ENCODE results near the gene NR3C1. TPM values are rescaled to one million over a fixed set of nuclear protein-coding genes. Genes with fewer than 3 reads are reported as not detected.

Gene NR3C1
- total RNA-seq, 1 experiment from 2014 or later, result 50.8 TPM

DNA sequence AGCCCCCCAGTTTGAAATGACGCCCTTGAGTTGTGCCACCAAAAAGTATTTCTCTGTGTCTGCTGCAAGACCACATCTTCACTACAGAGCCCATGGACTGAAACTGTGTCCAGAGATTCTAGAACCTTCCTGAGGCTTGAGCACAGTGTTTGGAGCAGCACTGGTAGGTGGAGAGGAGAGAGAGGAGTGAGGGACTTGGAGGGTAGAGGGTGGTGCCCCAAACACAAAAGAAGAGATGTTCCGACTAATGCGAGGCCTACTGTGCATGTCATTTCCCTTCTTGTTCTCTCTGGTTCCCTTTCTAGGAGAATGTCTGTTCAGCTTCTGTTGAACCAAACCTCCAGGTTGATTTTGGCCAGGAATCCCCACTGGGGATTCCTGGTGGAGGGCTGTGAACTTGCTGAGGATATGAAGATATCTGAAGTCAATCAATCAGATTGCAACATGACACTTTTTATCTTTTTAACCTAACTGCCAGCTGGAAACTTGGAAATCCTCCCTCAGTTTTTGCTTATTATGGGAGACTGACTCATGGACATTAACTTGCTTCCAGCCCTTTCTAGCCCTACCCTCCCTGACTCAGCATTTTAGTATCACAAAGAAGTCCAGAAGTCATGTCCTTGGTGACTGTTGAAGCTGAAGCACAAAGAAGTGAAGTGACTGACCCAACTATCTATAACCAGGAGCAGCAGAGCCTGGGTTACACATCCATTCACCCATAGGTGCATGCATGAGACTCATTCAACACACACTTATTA lies 154.5 kb downstream of the NR3C1 start:
- no peaks in the 10 kb centered on the region for H3K36me3 ChIP-seq
- H3K9me3 ChIP-seq, result no peaks in the 10 kb centered on the region
- H3K27me3 ChIP-seq, result no peaks in the 10 kb centered on the region
- H3K4me3 ChIP-seq, result no peak overlapping the region
- DNase-seq, result peak; percentile 41

DNA sequence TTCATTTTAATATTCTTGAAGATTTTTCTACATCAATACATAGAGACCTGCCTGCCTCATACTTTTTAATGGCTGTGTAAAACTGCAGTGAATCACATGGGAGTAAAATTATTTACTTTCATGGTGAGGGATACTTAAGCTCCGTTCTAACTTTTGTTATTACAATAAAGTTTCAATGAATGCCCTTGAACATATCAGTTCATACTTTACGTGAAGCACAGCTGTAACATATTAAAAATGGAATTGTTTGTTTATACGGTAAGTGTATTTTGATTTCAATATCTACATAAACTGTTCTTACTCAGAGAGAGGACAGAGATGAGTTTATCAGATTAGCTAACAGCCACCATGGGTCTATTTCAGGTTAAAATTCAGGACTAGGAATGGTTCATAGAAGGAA lies 155.1 kb downstream of the NR3C1 start:
- H3K9me3 ChIP-seq, result no peaks in the 10 kb centered on the region
- no peak for DNase-seq
- no peaks in the 10 kb centered on the region for H3K27me3 ChIP-seq
- no peaks in the 10 kb centered on the region for H3K36me3 ChIP-seq
- no peak overlapping the region for H3K4me3 ChIP-seq

DNA sequence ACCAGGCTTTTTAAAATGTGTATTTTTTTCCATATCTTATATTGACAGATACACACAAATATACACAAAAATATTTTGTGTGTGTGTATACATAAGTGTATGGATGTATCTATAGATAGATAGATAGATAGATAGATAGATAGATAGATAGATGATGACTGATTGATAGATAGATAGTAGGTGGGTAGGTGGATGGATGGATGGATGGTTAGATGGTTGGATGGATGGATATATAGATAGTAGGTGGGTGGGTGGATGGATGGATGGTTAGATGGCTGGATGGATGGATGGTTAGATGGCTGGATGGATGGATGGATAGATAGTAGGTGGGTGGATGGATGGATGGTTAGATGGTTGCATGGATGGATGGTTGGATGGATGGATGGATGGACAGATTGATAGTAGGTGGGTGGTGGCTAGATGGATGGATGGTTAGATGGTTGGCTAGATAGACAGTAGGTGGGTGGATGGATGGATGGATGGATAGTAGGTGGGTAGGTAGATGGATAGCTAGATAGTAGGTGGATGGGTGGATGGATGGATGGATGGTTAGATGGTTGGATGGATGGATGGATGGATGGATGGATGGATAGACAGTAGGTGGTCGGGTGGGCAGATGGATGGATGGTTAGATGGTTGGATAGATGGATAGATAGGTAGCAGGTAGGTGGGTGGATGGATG lies 156.2 kb downstream of the NR3C1 start:
- H3K27me3 ChIP-seq, result no peaks in the 10 kb centered on the region
- no peak for DNase-seq
- no peaks in the 10 kb centered on the region for H3K9me3 ChIP-seq
- no peaks in the 10 kb centered on the region for H3K36me3 ChIP-seq
- no peak overlapping the region for H3K4me3 ChIP-seq

- Histone ChIP-seq H3K4me3 (no peak overlapping the region), H3K36me3 (no peaks in the 10 kb centered on the region), H3K27me3 (no peaks in the 10 kb centered on the region), H3K9me3 (no peaks in the 10 kb centered on the region)
- DNase-seq, result peak; percentile 98
Measured at GRCh38 chr5:143245929-143246561, 157.4 kb downstream of the NR3C1 start.

DNA sequence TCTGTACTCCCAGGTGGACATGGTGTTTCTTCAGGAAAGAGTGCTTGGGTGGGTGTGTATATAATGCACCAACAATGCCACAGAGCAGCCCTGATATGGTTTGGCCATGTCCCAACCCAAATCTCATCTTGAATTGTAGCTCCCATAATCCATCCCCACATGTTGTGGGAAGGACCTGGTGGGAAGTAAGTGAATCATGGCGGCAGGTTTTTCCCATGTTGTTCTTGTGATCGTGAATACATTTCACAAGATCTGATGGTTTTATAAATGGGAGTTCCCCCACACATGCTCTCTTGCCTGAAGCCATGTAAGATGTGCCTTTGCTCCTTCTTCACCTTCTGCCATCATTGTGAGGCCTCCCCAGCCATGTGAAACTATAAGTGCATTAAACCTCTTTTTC lies 158.5 kb downstream of the NR3C1 start:
- DNase-seq, result no peak
- H3K4me3 ChIP-seq, result no peak overlapping the region

DNA sequence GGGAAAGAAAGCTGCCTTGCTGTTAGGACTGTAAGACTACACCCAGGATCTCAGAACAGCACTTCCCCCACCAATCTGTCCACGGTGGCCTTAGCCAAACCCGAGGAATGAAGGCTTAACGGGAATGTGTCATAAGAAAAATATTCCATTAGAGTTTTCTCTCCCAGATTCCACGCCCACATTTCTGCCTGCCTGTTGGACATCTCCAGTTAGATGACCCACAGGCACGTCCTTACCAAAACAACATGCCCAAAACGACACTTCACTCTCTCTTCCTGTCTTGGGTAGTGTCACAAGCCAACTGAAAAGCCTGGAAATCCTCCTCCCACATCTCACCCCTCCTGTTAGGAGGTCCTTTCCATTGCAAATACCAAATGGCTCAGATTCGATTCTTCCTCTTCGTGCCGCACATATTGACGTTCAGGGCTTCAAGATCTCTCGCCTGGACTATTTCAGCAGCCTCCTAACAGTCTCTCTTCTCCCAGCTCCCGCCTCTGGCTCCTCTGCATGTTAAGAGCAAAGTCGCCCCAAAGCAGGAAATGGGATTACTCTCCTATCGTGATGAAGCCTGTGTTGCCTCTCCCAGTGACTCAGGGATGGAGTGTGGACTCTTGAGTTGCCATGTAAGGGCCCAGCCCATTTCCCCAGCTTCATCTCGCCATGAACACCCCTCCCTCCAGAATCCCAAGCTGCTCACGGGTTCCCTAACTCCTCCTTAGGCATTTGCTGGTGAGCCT lies 159.3 kb downstream of the NR3C1 start:
- Histone ChIP-seq H3K9me3 (no peaks in the 10 kb centered on the region), H3K36me3 (no peaks in the 10 kb centered on the region), H3K4me3 (peak overlapping the region; percentile 20), H3K27me3 (no peaks in the 10 kb centered on the region)
- DNase-seq, result peak; percentile 98

More for the DNA sequence above, 158.5 kb downstream of the NR3C1 start:
- Histone ChIP-seq H3K27me3 (no peaks in the 10 kb centered on the region), H3K9me3 (no peaks in the 10 kb centered on the region), H3K36me3 (no peaks in the 10 kb centered on the region)

DNA sequence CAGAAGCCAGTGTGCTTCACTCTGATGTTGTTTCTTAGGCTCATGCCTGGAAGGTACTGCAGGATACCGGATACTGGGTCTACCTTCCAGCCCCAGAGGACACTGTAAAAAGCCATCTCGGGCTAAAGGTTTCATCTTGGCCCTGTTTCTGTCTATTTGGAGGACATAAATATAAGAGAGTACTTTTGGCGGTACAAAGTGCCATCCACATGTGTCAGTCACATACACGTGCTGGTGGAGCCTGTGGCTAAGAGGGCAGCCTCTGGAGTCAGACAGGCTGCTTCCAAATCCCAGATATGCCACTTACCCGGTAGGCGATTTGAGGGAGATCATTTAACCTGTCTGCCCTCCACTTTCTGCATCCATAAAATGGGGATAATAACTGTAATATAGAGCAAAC lies 160.4 kb downstream of the NR3C1 start:
- Histone ChIP-seq H3K9me3 (no peaks in the 10 kb centered on the region), H3K27me3 (no peaks in the 10 kb centered on the region), H3K36me3 (no peaks in the 10 kb centered on the region), H3K4me3 (no peak overlapping the region)
- no peak for DNase-seq

GRCh38 chr5:143241892-143242291 lies 161.6 kb downstream of the NR3C1 start:
- DNase-seq, result no peak
- no peaks in the 10 kb centered on the region for H3K27me3 ChIP-seq
- no peaks in the 10 kb centered on the region for H3K9me3 ChIP-seq
- H3K4me3 ChIP-seq, result no peak overlapping the region
- H3K36me3 ChIP-seq, result no peaks in the 10 kb centered on the region

DNA sequence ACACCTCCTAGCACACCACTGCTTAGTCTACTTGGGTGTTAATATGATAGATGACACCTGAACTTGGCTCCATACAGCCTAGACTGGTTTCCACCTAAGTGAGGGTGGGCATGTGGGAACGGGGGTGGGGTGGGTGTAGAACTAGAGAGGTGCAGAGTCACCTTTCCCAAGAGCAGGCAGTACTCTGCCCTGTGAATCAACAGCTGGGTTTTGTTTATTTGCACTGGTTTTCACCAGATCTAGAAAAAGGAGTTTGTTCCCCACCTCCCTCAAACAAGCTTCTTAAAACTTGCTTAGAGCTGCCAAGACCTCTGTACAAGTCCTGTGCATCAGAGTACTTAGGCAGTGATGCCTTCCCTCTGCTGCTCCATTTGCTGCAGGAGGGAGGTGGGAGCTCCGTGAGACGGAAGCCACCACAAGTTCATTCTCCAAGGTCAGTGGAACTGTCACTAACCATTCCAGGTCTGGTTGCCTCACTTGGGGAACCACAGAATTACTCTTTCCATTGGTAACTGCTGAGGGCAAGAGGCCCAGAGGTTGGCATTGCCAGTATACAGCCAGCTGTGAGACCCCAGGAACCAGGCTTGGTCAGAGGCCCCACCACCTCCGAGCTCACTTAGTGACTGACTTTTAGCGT lies 163.5 kb downstream of the NR3C1 start:
- no peak for DNase-seq

DNA sequence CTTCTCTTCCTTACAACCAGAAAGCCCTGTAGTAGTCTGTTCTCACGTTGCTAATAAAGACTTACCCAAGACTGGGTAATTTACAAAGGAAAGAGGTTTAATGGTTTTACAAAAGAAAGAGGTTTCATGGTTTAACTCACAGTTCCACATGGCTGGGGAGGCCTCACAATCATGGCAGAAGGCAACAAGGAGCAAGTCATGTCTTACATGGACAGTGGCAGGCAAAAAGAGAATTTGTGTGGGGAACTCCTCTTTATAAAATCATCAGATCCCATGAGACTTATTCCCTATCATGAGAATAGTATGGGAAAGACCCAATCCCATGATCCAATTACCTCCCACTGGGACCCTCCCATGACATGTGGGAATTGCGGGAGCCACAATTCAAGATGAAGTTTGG lies 164.9 kb downstream of the NR3C1 start:
- no peaks in the 10 kb centered on the region for H3K36me3 ChIP-seq
- H3K9me3 ChIP-seq, result no peaks in the 10 kb centered on the region
- no peaks in the 10 kb centered on the region for H3K27me3 ChIP-seq
- DNase-seq, result no peak
- no peak overlapping the region for H3K4me3 ChIP-seq

More for the DNA sequence above, 163.5 kb downstream of the NR3C1 start:
- H3K9me3 ChIP-seq, result no peaks in the 10 kb centered on the region
- H3K4me3 ChIP-seq, result no peak overlapping the region
- H3K27me3 ChIP-seq, result no peaks in the 10 kb centered on the region
- H3K36me3 ChIP-seq, result no peaks in the 10 kb centered on the region

DNA sequence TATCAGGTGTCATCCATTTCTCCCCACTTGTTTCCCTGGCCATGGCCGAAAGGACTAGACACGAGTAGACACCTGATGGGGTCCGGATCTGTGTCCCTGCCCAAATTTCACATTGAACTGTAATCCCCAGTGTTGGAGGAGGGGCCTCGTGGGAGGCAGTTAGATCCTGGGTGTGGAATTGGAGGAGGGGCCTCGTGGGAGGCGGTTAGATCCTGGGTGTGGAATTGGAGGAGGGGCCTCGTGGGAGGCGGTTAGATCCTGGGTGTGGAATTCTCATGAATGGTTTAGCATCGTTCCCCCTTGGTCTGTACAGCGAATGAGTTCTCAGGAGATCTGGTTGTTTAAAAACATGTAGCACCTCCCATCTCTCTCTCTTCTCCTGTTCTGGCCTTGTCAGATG lies 165.8 kb downstream of the NR3C1 start:
- Histone ChIP-seq H3K4me3 (no peak overlapping the region), H3K27me3 (no peaks in the 10 kb centered on the region), H3K9me3 (no peaks in the 10 kb centered on the region), H3K36me3 (no peaks in the 10 kb centered on the region)
- no peak for DNase-seq

DNA sequence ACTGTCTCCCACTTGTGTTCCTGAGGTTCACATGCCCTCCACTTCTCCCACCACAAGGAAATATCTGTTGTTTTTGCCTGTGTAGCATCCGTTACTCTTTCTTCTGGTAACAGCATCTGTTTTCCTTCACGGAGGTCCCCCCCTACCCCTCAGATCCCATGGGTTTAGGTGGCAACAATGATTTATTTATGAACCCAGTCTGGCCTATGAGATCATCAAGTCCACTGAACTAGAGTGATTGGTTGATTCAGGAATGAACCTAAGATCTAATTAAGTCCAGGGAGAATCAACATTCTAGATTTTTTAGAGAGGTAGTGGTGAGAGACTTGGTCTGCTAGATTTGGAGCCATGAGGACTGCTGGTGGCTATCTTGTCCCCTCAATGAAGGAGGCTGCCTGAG lies 166.8 kb downstream of the NR3C1 start:
- Histone ChIP-seq H3K4me3 (no peak overlapping the region), H3K9me3 (no peaks in the 10 kb centered on the region), H3K36me3 (no peaks in the 10 kb centered on the region), H3K27me3 (no peaks in the 10 kb centered on the region)
- DNase-seq, result no peak

- H3K27me3 ChIP-seq, result no peaks in the 10 kb centered on the region
- peak; percentile 43 for DNase-seq
Measured at GRCh38 chr5:143235423-143235822, 168.1 kb downstream of the NR3C1 start.

GRCh38 chr5:143234162-143234842 lies 169.2 kb downstream of the NR3C1 start:
- H3K9me3 ChIP-seq, result no peaks in the 10 kb centered on the region
- H3K27me3 ChIP-seq, result no peaks in the 10 kb centered on the region
- no peak overlapping the region for H3K4me3 ChIP-seq
- peak; percentile 51 for DNase-seq
- no peaks in the 10 kb centered on the region for H3K36me3 ChIP-seq

More at GRCh38 chr5:143235423-143235822, 168.1 kb downstream of the NR3C1 start:
- H3K36me3 ChIP-seq, result no peaks in the 10 kb centered on the region
- H3K4me3 ChIP-seq, result no peak overlapping the region
- H3K9me3 ChIP-seq, result no peaks in the 10 kb centered on the region

- Histone ChIP-seq H3K36me3 (no peaks in the 10 kb centered on the region), H3K4me3 (no peak overlapping the region), H3K27me3 (no peaks in the 10 kb centered on the region), H3K9me3 (no peaks in the 10 kb centered on the region)
- DNase-seq, result peak; percentile 63
Measured at GRCh38 chr5:143233031-143233430, 170.5 kb downstream of the NR3C1 start.
